GM12892 (cell line): ENCODE results near the gene WDFY4.

Source experiments
- POLR2A ChIP-seq: IDR thresholded peaks from 2 replicates; pipeline ENCODE4 v1.6.1; 2011; ENCODE audit warnings: low read depth, low read length, control low read depth
- POLR2AphosphoS5 ChIP-seq: IDR thresholded peaks from 2 replicates; pipeline ENCODE4 v1.6.1; 2011; ENCODE audit warnings: low read depth, low read length, control low read depth

GRCh38 chr10:48725708-48726107 is 41.0 kb downstream of the WDFY4 start:
- TF ChIP-seq POLR2A (no peak), POLR2AphosphoS5 (no peak)
